ENCODE data around the gene PRMT1.
"Not testable (repeated sequence)": the region's sequence is repeated elsewhere in the genome, so short reads cannot be mapped to it uniquely, and the experiment has no call there.

The PRMT1 gene

GRCh38 chr19:49689133-49690078, 12.3 kb downstream of the PRMT1 start, which contains the start of gene ADM5:
Gene ADM5, plus strand, starts transcription at chr19:49689594. Its CDS starts 244 bp downstream, at chr19:49689838.
- FAIRE-seq: no peak

- no peak for FAIRE-seq
These were observed 13.1 kb downstream of the PRMT1 start for GRCh38 chr19:49690079-49690655.

GRCh38 chr19:49690656-49691242, 13.7 kb downstream of the PRMT1 start, which contains the start of gene CPT1C:
Gene CPT1C, plus strand, starts transcription at chr19:49691116. Its CDS starts 1,137 bp downstream, at chr19:49692253.
- FAIRE-seq: peak; percentile 72

DNA sequence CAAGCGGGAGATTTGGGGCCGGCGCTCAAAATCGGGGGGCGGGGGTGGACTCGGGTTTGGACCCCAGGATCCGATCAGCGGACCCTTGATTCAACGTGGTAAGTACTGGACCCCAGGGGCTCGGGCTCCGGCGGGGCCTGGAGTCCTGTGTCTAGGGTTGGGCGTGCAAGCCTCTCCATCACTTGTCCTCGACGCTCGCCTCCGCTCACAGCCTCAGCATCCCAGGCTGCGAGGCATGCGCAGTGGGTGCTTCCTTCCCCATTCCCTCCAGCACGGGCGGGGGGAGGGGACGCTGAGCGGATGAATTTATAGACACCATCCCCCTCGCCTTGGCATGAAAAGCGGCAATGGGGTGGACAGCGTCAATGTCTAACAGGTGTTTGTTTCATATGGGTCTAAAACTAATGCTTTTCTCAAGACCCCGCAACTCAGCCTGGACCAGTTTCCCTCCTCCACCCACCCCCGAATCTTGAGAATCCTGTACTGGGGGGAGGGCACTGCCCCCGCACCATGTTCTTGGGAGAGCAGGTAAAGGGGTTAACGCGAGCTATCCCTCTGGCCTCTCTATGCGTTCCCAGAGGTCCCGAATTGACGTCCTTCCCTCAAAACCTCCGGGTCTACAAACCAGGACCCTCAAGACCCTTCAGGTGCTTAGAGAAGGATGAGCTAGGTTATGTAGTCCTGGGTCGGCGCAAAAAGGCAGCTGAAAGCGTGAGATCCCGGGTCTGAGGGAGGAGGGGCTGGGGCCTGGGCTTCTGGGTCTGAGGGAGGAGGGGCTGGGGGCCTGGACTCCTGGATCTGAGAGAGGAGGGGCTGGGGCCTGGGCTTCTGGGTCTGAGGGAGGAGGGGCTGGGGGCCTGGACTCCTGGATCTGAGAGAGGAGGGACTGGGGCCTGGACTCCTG, 14.4 kb downstream of the PRMT1 start:
- no peak for FAIRE-seq

DNA sequence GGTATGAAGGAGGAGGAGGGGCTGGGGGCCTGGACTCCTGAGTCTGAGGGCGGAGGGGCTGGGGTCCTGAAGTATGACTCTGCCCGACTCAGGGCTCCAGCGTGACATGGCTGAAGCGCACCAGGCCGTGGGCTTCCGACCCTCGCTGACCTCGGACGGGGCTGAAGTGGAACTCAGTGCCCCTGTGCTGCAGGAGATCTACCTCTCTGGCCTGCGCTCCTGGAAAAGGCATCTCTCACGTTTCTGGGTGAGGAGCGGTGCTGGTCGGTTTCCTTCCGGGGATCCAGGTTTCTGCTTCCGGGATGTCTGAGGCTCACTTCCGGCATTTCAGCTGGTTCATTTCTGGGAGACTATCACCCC, 15.1 kb downstream of the PRMT1 start:
- no peak for FAIRE-seq

DNA sequence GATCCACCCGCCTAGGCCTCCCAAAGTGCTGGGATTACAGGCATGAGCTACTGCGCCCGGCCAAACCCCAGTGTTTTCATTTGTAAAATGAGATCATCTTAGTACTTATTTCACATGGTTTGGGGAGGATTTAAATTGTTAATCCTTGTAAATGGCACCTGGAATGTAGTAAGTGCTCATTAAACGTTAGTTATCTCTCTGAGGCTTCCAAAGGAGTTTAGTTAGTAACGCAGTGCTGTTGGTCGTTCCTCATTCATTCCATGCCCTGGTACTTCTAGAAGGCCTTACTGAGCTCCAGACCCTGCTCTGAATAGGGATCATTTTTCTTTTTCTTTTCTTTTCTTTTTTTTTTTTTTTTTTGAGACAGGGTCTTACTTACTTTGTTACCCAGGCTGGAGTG, 19.0 kb downstream of the PRMT1 start:
- FAIRE-seq: no peak

DNA sequence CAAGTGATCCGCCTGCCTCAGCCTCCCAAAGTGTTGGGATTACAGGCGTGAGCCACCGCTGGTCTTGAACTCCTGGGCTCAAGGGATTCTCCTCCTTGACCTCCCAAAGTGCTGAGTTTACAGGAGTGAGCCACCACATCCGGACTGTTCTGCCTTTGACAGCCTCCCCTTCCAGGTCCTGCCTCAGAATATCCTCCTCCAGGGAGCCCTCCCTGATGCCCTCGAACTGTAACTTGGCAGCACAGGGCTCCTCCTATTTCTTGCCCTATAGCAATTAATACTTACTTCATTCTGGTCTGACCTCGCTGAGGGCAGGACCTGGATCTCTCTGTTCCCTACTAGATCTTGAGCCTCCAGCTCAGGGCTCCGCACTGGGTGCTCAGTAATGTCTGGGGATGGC, 19.8 kb downstream of the PRMT1 start:
- no peak for FAIRE-seq

DNA sequence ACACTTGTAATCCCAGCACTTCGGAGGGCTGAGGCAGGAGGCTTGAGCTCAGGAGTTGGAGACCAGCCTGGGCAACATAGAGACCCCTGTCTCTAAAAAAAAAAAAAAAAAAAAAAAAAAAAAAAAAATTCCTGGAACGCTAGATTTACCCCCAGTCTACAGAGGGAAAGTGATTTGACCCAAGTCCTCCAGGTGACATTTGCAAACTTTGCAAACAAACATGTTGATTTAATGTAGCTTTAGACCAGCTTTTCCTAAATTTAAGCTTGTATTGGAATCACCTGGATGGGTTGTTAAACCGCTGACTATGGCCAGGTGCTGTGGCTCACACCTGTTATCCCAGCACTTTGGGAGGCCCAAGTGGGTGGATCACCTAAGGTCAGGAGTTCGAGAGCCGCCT, 22.3 kb downstream of the PRMT1 start:
- no peak for FAIRE-seq

- FAIRE-seq: no peak
These were observed 23.5 kb downstream of the PRMT1 start for GRCh38 chr19:49700563-49700962.

- no peak for FAIRE-seq
These were observed 24.3 kb downstream of the PRMT1 start for GRCh38 chr19:49701271-49701786.

- FAIRE-seq: no peak
These were observed 28.0 kb downstream of the PRMT1 start for GRCh38 chr19:49704888-49705642.

- no peak for FAIRE-seq
These were observed 28.8 kb downstream of the PRMT1 start for GRCh38 chr19:49705919-49706318.

DNA sequence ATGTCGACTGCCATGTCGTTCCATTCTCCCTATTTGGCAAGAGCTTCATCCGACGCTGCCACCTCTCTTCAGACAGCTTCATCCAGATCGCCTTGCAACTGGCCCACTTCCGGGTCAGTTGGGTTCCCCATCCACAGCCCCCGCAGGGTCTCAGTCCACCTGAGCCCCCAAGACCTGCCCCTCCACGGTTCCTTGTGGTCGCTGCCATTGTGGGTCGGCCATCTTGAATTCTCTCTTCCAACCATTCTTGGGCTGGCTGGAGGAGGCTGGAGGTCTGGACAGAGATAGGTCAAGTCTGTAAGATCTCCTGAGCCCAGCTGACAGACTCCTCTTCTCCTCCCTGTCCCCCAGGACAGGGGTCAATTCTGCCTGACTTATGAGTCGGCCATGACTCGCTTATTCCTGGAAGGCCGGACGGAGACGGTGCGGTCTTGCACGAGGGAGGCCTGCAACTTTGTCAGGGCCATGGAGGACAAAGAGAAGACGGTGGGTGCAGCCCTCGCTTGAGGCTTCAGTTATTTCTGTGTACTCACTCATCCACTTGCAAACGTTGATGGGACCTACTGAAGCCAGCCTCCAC, 33.4 kb downstream of the PRMT1 start:
- no peak for FAIRE-seq

GRCh38 chr19:49712397-49712859, 35.4 kb downstream of the PRMT1 start:
- FAIRE-seq: no peak

GRCh38 chr19:49713236-49713845, 36.3 kb downstream of the PRMT1 start:
- no peak for FAIRE-seq

GRCh38 chr19:49716154-49716553, 39.1 kb downstream of the PRMT1 start:
- FAIRE-seq: no peak

DNA sequence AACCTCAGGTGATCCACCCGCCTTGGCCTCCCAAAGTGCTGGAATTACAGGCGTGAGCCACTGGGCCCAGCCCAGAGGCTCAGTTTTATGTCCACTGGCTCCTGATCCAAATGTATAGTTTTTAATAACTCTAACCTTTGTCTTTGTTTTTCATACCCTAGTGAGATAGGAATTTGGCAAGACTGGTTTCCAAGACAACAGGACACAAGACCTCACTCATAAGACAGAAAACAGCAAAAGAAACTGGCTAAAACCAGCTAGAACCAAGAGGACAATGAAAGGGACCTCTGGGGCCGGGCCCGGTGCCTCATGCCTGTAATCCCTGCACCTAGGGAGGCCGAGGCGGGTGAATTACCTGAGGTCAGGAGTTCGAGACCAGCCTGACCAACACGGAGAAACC, 41.4 kb downstream of the PRMT1 start:
- no peak for FAIRE-seq

DNA sequence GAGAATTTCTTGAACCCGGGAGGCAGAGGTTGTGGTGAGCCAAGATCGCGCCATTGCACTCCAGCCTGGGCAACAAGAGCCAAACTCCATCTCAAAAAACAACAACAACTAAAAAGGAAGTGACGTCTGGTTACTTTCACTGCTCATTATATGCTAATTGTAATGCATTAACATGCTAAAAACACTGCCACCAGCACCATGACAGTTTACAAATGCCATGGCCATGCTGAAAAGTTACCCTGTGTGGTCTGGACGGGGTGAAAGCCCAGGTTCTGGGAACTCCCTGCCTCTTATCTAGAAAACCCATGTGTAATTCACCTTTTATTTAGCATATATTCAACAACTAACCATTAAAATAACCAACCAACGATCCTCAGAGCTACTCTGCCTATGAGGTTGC, 41.9 kb downstream of the PRMT1 start:
- FAIRE-seq: no peak

DNA sequence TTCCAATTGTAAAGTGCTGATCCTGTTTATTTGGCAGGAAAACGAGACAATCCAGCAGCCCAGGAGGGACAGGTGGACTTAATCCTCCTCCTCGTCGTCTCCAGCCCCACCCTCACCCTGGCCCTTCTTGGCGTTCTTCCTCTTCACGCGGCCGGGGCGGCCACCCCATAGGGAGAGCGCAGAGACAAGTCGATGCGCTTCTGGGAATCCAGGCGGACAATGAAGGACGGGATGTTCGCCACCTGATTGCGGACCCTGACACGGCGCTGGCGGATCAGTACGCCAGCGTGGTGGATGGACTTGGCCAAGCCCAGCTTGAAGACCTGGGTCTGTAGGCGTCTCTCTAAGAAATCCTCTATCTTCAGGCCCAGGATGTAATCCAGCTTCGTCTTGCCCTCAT, 42.3 kb downstream of the PRMT1 start:
- not testable (repeated sequence) for FAIRE-seq

- FAIRE-seq: no peak
These were observed 50.4 kb downstream of the PRMT1 start for GRCh38 chr19:49727217-49728030.
